HL-60 (cell line): ENCODE results near the gene DBP.
A peak's percentile ranks its signal among the peaks of the same experiment; 100 is the strongest.

Experiments
- DNase-seq, 2 experiments: peaks; one replicate each; pipeline ENCODE4 v3.0.0-alpha.2; 2010 to 2020; ENCODE audit warnings: low read depth in 1 of 2, low spot score in 1 of 2
- H3K27ac ChIP-seq: fragments of 250-450 bp; sonication (Bioruptor Pico); replicated peaks from 2 replicates; pipeline ENCODE4 v1.5.1; 2020; ENCODE audit warnings: mild to moderate bottlenecking, moderate library complexity
- H3K27me3 ChIP-seq: fragments of 250-450 bp; sonication (Bioruptor Pico); 2 replicates; pipeline ENCODE4 v1.5.1; 2021; ENCODE audit warnings: mild to moderate bottlenecking, moderate library complexity; ENCODE audit not compliant: insufficient read depth, poor library complexity, severe bottlenecking
- H3K4me3 ChIP-seq: replicated peaks from 2 replicates; pipeline ENCODE4 v1.5.1; 2011; ENCODE audit warnings: mild to moderate bottlenecking, control low read depth, low read length; ENCODE audit not compliant: insufficient read depth
- GABPA ChIP-seq: IDR thresholded peaks from 2 replicates; pipeline ENCODE4 v1.6.1; 2012; ENCODE audit warnings: low read depth
- POLR2AphosphoS5 ChIP-seq: IDR thresholded peaks from 2 replicates; pipeline ENCODE4 v1.6.1; 2012; ENCODE audit warnings: low read depth
- SPI1 ChIP-seq: IDR thresholded peaks from 2 replicates; pipeline ENCODE4 v1.6.1; 2012; ENCODE audit warnings: low read depth, mild to moderate bottlenecking, borderline replicate concordance
- TF ChIP-seq, protein P1 (sequence below): IDR thresholded peaks from one replicate; pipeline ENCODE4 v1.5.1; 2011; ENCODE audit warnings: low read length, control low read depth, inconsistent platforms; ENCODE audit not compliant: insufficient read depth
- TF ChIP-seq, protein P2 (sequence below): IDR thresholded peaks from 2 replicates; pipeline ENCODE4 v1.6.1; 2012; ENCODE audit warnings: low read depth; ENCODE audit not compliant: insufficient replicate concordance

The DBP gene

DNA sequence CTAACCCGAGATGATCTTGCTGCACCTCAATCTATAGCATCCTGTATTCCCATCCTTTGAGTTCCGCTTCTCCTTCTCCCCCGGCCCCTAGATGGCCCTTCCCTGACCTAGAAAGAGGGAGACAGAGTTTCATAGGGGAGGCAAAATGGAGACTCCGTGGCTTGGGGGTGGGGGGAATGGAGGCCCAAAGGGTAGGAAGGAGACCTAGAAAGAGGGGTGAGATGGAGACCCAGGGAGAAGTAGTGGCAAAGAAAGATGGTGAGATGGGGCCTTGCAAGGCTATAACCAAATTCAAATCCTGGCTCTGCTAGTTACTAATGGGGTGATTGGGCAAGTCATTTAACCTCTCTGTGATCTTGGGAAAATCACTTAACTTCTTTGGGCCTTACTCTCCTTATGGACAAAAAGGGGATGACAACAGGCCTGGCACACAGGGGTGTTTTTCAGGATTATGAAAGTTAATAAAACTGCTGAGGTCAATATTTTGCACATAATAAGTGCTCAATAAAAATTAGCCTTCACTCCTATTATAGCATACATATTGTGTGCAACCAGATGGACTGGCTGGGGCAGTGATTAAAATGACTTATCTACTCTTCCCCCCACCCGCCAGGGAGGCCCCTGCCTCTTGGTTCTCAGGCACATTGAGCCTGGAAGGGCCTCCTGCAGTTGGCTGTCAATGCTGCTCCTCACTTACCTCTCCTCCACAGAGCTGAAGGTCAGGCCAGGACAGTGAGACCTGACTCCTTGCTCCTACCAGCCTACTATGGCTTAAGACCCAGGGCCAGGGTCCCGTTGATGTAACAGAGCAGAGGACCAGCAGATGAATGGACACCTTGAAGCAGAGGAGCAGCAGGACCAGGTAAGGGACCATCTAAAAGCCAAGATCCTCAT, 17.2 kb downstream of the DBP start:
- Histone ChIP-seq H3K4me3 (peak overlapping the region; percentile 91), H3K27ac (peak overlapping the region; percentile 87), H3K27me3 (no peaks in the 10 kb centered on the region)
- TF ChIP-seq, protein P1, sequence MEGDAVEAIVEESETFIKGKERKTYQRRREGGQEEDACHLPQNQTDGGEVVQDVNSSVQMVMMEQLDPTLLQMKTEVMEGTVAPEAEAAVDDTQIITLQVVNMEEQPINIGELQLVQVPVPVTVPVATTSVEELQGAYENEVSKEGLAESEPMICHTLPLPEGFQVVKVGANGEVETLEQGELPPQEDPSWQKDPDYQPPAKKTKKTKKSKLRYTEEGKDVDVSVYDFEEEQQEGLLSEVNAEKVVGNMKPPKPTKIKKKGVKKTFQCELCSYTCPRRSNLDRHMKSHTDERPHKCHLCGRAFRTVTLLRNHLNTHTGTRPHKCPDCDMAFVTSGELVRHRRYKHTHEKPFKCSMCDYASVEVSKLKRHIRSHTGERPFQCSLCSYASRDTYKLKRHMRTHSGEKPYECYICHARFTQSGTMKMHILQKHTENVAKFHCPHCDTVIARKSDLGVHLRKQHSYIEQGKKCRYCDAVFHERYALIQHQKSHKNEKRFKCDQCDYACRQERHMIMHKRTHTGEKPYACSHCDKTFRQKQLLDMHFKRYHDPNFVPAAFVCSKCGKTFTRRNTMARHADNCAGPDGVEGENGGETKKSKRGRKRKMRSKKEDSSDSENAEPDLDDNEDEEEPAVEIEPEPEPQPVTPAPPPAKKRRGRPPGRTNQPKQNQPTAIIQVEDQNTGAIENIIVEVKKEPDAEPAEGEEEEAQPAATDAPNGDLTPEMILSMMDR = no peak
- TF ChIP-seq SPI1 (no peak; the same call in 1 of the 2 replicates), POLR2AphosphoS5 (no peak), GABPA (no peak)
- TF ChIP-seq, protein P2, sequence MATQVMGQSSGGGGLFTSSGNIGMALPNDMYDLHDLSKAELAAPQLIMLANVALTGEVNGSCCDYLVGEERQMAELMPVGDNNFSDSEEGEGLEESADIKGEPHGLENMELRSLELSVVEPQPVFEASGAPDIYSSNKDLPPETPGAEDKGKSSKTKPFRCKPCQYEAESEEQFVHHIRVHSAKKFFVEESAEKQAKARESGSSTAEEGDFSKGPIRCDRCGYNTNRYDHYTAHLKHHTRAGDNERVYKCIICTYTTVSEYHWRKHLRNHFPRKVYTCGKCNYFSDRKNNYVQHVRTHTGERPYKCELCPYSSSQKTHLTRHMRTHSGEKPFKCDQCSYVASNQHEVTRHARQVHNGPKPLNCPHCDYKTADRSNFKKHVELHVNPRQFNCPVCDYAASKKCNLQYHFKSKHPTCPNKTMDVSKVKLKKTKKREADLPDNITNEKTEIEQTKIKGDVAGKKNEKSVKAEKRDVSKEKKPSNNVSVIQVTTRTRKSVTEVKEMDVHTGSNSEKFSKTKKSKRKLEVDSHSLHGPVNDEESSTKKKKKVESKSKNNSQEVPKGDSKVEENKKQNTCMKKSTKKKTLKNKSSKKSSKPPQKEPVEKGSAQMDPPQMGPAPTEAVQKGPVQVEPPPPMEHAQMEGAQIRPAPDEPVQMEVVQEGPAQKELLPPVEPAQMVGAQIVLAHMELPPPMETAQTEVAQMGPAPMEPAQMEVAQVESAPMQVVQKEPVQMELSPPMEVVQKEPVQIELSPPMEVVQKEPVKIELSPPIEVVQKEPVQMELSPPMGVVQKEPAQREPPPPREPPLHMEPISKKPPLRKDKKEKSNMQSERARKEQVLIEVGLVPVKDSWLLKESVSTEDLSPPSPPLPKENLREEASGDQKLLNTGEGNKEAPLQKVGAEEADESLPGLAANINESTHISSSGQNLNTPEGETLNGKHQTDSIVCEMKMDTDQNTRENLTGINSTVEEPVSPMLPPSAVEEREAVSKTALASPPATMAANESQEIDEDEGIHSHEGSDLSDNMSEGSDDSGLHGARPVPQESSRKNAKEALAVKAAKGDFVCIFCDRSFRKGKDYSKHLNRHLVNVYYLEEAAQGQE = no peak
- no peak for DNase-seq

DNA sequence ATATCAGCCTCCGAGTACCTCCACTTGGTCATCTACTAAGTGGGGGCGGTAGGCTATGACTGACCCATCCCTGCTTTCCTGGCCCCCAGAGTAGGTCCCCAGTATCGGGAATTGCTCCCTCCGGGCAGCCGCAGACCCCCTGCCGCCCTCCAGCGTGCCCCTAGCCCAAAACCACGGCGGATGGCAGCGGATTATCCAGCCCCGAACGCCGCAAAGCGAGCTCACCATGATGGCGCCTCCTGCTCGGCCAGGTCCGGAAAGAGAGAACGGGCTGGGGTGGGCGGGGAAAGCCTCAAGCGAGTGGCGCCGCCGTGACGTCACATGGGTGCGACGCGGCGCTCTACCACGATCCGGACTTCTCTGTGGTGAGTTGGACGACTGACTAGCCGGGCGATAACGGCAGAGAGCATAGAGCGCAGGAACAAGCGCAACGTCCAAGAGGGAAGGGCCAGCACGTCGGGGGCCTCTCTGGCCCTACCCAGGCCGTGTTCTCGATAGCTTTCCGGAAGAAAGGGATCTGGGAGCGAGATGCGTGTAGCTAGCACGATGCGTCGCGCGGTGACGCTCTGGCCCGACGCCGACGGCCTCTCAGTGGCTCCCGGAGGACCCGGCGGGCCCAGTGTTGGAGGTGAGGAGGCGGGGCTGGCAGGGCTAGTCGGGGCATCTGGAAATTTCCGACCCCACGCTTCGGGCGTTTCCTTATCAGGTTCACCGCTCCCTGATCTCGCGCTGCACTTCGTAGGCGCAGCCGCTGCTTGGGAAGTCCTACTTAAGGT, 18.1 kb downstream of the DBP start, which contains the start of the genes RPL18 and SPHK2:
TSS of gene RPL18 (minus strand) at position 263 of the 776 bp plus-strand sequence. CDS start at position 228, 35 bp downstream.
TSS of gene SPHK2 (plus strand) at position 591 of the 776 bp plus-strand sequence. CDS start 1,009 bp downstream, outside the sequence.
- DNase-seq = peak; percentile 99 to 100
- H3K27ac ChIP-seq = peak within 1 kb of the TSS; percentile 87
- no peaks in the 10 kb centered on the region for H3K27me3 ChIP-seq
- TF ChIP-seq, protein P1 = no peak
- TF ChIP-seq GABPA = peak; percentile 82
- peak; percentile 98 for TF ChIP-seq POLR2AphosphoS5
- no peak for TF ChIP-seq SPI1
- TF ChIP-seq, protein P2 = peak; percentile 82
- H3K4me3 ChIP-seq = peak within 1 kb of the TSS; percentile 91

DNA sequence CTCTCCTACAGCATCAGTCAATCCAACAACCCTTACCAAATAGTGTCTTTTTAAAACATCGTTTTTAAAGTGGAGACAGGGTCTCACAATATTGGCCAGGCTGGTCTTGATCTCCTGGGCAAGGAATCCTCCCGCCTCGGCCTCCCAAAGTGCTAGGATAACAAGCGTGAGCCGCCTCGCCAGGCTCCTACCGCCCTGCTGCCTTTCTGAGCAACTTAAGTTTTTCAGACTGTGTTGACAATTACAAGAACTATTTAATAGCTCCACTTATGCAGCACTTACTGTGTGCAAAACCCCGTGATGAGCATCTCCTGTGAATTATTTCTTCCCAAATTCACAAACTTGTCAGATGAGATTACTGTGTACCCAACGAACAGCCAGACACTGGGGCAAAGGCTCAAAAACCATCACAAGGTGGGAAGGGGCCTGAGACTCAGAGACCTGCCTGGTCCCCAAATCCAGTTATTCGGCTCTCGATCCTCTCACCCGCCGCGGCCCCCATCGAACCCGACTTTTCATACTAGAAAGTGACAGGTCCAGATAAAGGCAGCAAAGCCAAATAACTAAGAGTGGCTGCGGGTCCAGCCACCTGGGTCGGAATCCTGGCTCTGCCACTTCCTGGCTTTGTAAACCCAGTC, 18.8 kb downstream of the DBP start:
- DNase-seq = no peak
- TF ChIP-seq, protein P2 = no peak
- no peak for TF ChIP-seq SPI1
- TF ChIP-seq POLR2AphosphoS5 = no peak
- TF ChIP-seq, protein P1 = no peak
- no peak for TF ChIP-seq GABPA
- H3K27me3 ChIP-seq = no peaks in the 10 kb centered on the region
- H3K27ac ChIP-seq = peak overlapping the region; percentile 87
- H3K4me3 ChIP-seq = peak overlapping the region; percentile 91
